H1 (cell line): ENCODE data around the gene TNS1. TPM values are rescaled to one million over a fixed set of nuclear protein-coding genes. Genes with fewer than 3 reads are reported as not detected.

Source experiments
- polyA plus RNA-seq, 7 experiments: library from polyadenylated mRNA; depleted of rRNA in 3 of 7; stranded (reverse) in 5 of 7; unstranded in 2 of 7; fragments of >200 nt in 5 of 7; fragments of 200-250 nt in 2 of 7; gene quantifications; 1 replicate in 5 of 7; 2 replicates in 1 of 7; 4 replicates in 1 of 7; pipeline versions ENCODE4 v1.2.1 to v1.2.3, GENCODE V29; 2011 to 2013; ENCODE audit warnings: missing spikeins in 2 of 7, mixed read lengths in 2 of 7
- total RNA-seq: library from RNA; stranded (reverse); fragmentation: NEBNext Ultra II Directional; extraction: Animal tissue kit (Norgen Biotek cat#: 25700); gene quantifications from 2 replicates; pipeline ENCODE4 v1.2.1, GENCODE V29; 2021
- TF ChIP-seq, protein P1 (sequence below): fragments of 300-600 bp; sonication (generic); IDR thresholded peaks from 2 replicates; pipeline ENCODE4 v1.7.1; 2012; ENCODE audit warnings: low read length, moderate library complexity, mild to moderate bottlenecking, inconsistent platforms; ENCODE audit not compliant: insufficient replicate concordance

The TNS1 gene
- total and polyA plus RNA-seq, 2 of the 8 experiments (the other 6 are each of a cell fraction or from before 2014, with no cell fraction given) = 1.5 to 5.1 TPM

GRCh38 chr2:217951521-217952247, 51.1 kb downstream of the TNS1 start (continued):
- TF ChIP-seq, protein P1, sequence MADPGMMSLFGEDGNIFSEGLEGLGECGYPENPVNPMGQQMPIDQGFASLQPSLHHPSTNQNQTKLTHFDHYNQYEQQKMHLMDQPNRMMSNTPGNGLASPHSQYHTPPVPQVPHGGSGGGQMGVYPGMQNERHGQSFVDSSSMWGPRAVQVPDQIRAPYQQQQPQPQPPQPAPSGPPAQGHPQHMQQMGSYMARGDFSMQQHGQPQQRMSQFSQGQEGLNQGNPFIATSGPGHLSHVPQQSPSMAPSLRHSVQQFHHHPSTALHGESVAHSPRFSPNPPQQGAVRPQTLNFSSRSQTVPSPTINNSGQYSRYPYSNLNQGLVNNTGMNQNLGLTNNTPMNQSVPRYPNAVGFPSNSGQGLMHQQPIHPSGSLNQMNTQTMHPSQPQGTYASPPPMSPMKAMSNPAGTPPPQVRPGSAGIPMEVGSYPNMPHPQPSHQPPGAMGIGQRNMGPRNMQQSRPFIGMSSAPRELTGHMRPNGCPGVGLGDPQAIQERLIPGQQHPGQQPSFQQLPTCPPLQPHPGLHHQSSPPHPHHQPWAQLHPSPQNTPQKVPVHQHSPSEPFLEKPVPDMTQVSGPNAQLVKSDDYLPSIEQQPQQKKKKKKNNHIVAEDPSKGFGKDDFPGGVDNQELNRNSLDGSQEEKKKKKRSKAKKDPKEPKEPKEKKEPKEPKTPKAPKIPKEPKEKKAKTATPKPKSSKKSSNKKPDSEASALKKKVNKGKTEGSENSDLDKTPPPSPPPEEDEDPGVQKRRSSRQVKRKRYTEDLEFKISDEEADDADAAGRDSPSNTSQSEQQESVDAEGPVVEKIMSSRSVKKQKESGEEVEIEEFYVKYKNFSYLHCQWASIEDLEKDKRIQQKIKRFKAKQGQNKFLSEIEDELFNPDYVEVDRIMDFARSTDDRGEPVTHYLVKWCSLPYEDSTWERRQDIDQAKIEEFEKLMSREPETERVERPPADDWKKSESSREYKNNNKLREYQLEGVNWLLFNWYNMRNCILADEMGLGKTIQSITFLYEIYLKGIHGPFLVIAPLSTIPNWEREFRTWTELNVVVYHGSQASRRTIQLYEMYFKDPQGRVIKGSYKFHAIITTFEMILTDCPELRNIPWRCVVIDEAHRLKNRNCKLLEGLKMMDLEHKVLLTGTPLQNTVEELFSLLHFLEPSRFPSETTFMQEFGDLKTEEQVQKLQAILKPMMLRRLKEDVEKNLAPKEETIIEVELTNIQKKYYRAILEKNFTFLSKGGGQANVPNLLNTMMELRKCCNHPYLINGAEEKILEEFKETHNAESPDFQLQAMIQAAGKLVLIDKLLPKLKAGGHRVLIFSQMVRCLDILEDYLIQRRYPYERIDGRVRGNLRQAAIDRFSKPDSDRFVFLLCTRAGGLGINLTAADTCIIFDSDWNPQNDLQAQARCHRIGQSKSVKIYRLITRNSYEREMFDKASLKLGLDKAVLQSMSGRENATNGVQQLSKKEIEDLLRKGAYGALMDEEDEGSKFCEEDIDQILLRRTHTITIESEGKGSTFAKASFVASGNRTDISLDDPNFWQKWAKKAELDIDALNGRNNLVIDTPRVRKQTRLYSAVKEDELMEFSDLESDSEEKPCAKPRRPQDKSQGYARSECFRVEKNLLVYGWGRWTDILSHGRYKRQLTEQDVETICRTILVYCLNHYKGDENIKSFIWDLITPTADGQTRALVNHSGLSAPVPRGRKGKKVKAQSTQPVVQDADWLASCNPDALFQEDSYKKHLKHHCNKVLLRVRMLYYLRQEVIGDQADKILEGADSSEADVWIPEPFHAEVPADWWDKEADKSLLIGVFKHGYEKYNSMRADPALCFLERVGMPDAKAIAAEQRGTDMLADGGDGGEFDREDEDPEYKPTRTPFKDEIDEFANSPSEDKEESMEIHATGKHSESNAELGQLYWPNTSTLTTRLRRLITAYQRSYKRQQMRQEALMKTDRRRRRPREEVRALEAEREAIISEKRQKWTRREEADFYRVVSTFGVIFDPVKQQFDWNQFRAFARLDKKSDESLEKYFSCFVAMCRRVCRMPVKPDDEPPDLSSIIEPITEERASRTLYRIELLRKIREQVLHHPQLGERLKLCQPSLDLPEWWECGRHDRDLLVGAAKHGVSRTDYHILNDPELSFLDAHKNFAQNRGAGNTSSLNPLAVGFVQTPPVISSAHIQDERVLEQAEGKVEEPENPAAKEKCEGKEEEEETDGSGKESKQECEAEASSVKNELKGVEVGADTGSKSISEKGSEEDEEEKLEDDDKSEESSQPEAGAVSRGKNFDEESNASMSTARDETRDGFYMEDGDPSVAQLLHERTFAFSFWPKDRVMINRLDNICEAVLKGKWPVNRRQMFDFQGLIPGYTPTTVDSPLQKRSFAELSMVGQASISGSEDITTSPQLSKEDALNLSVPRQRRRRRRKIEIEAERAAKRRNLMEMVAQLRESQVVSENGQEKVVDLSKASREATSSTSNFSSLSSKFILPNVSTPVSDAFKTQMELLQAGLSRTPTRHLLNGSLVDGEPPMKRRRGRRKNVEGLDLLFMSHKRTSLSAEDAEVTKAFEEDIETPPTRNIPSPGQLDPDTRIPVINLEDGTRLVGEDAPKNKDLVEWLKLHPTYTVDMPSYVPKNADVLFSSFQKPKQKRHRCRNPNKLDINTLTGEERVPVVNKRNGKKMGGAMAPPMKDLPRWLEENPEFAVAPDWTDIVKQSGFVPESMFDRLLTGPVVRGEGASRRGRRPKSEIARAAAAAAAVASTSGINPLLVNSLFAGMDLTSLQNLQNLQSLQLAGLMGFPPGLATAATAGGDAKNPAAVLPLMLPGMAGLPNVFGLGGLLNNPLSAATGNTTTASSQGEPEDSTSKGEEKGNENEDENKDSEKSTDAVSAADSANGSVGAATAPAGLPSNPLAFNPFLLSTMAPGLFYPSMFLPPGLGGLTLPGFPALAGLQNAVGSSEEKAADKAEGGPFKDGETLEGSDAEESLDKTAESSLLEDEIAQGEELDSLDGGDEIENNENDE = no peak
